Measurements from ENCODE around the gene ATP5MC2.

GRCh38 chr12:53670971-53671370 is 4.9 kb downstream of the ATP5MC2 start:
- TF ChIP-seq CTCF (conservative IDR thresholded peaks at IDR 0.05 in 1 of 2, IDR thresholded peaks at IDR 0.05 in 1 of 2; ENCODE audit: extremely low read depth in 1 of 2, insufficient read depth in 1 of 2, low read depth in 1 of 2, low read length in 2 of 2) (no peak), EZH2 (IDR thresholded peaks at IDR 0.05; ENCODE audit: borderline replicate concordance, low read length) (no peak)

Measured in mammary epithelial cell (primary cell).